Lung (tissue), 12 donors: ENCODE data around the gene DCDC2C. TPM values are rescaled to one million over a fixed set of nuclear protein-coding genes. Genes with fewer than 3 reads are reported as not detected.
A peak's percentile ranks its signal among the peaks of the same experiment; 100 is the strongest.

Experiments
- ATAC-seq: fragments of 200-7000 bp; cut with Tn5 transposase; one replicate; pipeline ENCODE4 v1.9.1; 2020; ENCODE audit warnings: moderate number of reproducible peaks; ENCODE audit not compliant: insufficient read depth, low FRiP score
- DNase-seq, 3 donors: peaks; one replicate each; pipeline ENCODE4 v3.0.0-alpha.2; 2013 to 2017
- H3K27ac ChIP-seq, 2 donors: one replicate each; pipeline ENCODE4 v1.5.1; 2013; ENCODE audit warnings: mild to moderate bottlenecking in 2 of 2, moderate library complexity in 2 of 2, control low read depth in 1 of 2, inconsistent platforms in 1 of 2, low read depth in 1 of 2, low read length in 1 of 2
- H3K27me3 ChIP-seq, 3 donors: one replicate each; pipeline ENCODE4 v1.5.1; 2013; ENCODE audit warnings: low read length in 2 of 3; ENCODE audit not compliant: control insufficient read depth in 3 of 3, insufficient read depth in 3 of 3
- H3K36me3 ChIP-seq, 4 donors: one replicate each; pipeline ENCODE4 v1.5.1; 2013; ENCODE audit warnings: low read length in 4 of 4, mild to moderate bottlenecking in 1 of 4, moderate library complexity in 1 of 4; ENCODE audit not compliant: control insufficient read depth in 4 of 4, insufficient read depth in 4 of 4
- H3K4me1 ChIP-seq, 5 donors: one replicate each; pipeline ENCODE4 v1.5.1; 2013; ENCODE audit warnings: low read length in 5 of 5, mild to moderate bottlenecking in 2 of 5, moderate library complexity in 1 of 5; ENCODE audit not compliant: control insufficient read depth in 5 of 5, insufficient read depth in 5 of 5
- H3K4me3 ChIP-seq: one replicate; pipeline ENCODE4 v1.5.1; 2013; ENCODE audit warnings: mild to moderate bottlenecking, control low read depth, moderate library complexity
- H3K9ac ChIP-seq, 2 donors: one replicate each; pipeline ENCODE4 v1.5.1; 2013; ENCODE audit warnings: low read length in 2 of 2, control low read depth in 1 of 2; ENCODE audit not compliant: insufficient read depth in 1 of 2
- H3K9me3 ChIP-seq, 4 donors: one replicate each; pipeline ENCODE4 v1.5.1; 2013; ENCODE audit warnings: low read length in 3 of 4, mild to moderate bottlenecking in 1 of 4, moderate library complexity in 1 of 4; ENCODE audit not compliant: control insufficient read depth in 4 of 4, insufficient read depth in 3 of 4
- CTCF ChIP-seq: IDR thresholded peaks from 2 replicates; pipeline ENCODE4 v1.5.1; 2012; ENCODE audit warnings: mild to moderate bottlenecking; ENCODE audit errors: control extremely low read depth, extremely low read depth
- WGBS, 2 donors: extraction: QIAGEN DNeasy Blood & Tissue Kit; methylation state at CpG; one replicate each; pipeline ENCODE4 v1.1.7; 2013; 5-methylcytosine and 5-hydroxymethylcytosine counted together
- polyA plus RNA-seq, 2 donors: library from polyadenylated mRNA; stranded (reverse); fragments of 200-250 nt; gene quantifications; one replicate each; pipeline ENCODE4 v1.2.1, GENCODE V29; 2013
- total RNA-seq, 2 donors: library from RNA; depleted of rRNA in 1 of 2; stranded (reverse); fragments of >200 nt in 1 of 2; gene quantifications; one replicate each; pipeline ENCODE4 v1.2.1, GENCODE V29; 2014 to 2021
- donor health status: control.
- donor health status: control.
- donor health status: Bipolar disorder and iron deficiency.
- donor health status: healthy.
- donor health status: DM: yes; HTN: yes; CAD: no.

DCDC2C gene
- total and polyA plus RNA-seq, 4 donors, result 0.37 TPM; not detected in 3

- ATAC-seq (no peak), DNase-seq (no peak)
- H3K9me3 ChIP-seq, result no peaks in the 10 kb centered on the region
- H3K9ac ChIP-seq, result no peak overlapping the region
- WGBS, 2 donors, result 89 to 95% methylated on average over 10 of the region's 10 CpGs
- peaks cover 0 to 13% (median 0%) of the 10 kb centered on the region in 5 donors for H3K4me1 ChIP-seq
- peaks cover 0 to 6% (median 3%) of the 10 kb centered on the region in 3 donors for H3K27me3 ChIP-seq
- TF ChIP-seq CTCF, result no peak
- H3K36me3 ChIP-seq, result no peaks in the 10 kb centered on the region
- H3K27ac ChIP-seq, result no peak overlapping the region
- no peak overlapping the region for H3K4me3 ChIP-seq
Observed at GRCh38 chr2:3726511-3726910, 23.1 kb downstream of the DCDC2C start.

- Histone ChIP-seq H3K4me1 (peaks cover 0 to 13% (median 0%) of the 10 kb centered on the region in 5 donors), H3K4me3 (no peak overlapping the region), H3K36me3 (no peaks in the 10 kb centered on the region), H3K9me3 (no peaks in the 10 kb centered on the region), H3K9ac (peak overlapping the region in 1 of 2 donors; percentile 61), H3K27me3 (peaks cover 0 to 6% (median 3%) of the 10 kb centered on the region in 3 donors), H3K27ac (no peak overlapping the region)
- DNase-seq, result peak in 1 of 3 donors; percentile 9
- ATAC-seq, result no peak
- 50 to 77% methylated on average over 12 of the region's 12 CpGs for WGBS, 2 donors
- TF ChIP-seq CTCF, result no peak
Observed at GRCh38 chr2:3727397-3728045, 24.1 kb downstream of the DCDC2C start.

- no peaks in the 10 kb centered on the region for H3K36me3 ChIP-seq
- DNase-seq (peak; percentile 60 to 90 (median 90)), ATAC-seq (no peak)
- 32 to 37% methylated on average over 22 of the region's 22 CpGs for WGBS, 2 donors
- H3K9me3 ChIP-seq, result no peaks in the 10 kb centered on the region
- no peak overlapping the region for H3K4me3 ChIP-seq
- H3K27ac ChIP-seq, result no peak overlapping the region
- peaks cover 0 to 13% (median 0%) of the 10 kb centered on the region in 5 donors for H3K4me1 ChIP-seq
- H3K9ac ChIP-seq, result peak overlapping the region in 1 of 2 donors; percentile 61
- H3K27me3 ChIP-seq, result peaks cover 0 to 6% (median under 1%) of the 10 kb centered on the region in 3 donors
- peak; percentile 12 for TF ChIP-seq CTCF
Observed at GRCh38 chr2:3728104-3729054, 25.0 kb downstream of the DCDC2C start.
